SKM-1 treated with dmso at 0.1 percent for 144 hours (cell line): ENCODE data around the gene ARHGAP1.

Experiments
- DNase-seq: peaks from one replicate; lab custom pipeline; 2025; ENCODE audit not compliant: unreplicated experiment; lab: John Stamatoyannopoulos, UW

The ARHGAP1 gene

GRCh38 chr11:46695345-46696211 lies 4.8 kb downstream of the ARHGAP1 start:
- DNase-seq, result no peak

DNA sequence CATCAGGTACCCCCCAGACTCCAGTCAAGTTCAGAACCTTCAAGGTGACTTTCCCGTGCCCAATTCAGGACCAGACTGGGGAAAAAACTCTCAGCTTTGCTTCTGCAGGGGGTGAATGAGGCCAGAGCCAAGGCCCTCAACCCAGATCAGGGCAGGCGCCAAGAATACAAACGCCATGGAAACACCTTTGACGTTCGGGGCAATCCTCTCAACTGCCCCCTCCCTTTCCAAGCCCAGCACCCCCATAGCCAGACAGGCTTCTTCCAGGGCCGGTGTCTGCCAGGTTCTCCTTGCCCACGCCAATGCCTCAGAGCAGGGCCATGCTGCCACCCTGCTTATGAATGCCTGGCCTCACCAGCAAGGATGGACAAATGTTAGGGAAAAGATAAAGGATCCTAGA lies 5.8 kb downstream of the ARHGAP1 start:
- DNase-seq, result no peak

DNA sequence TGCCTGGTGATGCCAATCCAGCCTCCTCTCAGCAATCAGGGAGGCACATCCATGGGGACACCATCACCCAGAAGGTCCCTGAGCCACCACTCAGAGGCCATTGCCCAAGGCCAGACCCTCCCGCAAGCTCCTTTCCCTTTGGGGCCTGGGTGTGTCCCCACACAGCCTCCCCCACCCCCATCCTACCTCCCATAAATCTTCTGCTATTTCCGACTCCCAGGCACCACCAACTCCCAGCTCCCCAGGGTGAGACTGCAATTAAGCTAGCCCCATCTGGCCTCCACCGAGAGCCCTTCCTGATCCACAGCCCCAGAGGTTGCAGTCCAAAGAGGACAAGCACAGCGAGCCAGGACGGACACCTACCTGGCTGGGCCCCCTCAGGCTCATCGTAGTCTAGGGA lies 6.3 kb downstream of the ARHGAP1 start:
- DNase-seq, result no peak

GRCh38 chr11:46693597-46694012 lies 6.8 kb downstream of the ARHGAP1 start:
- no peak for DNase-seq

GRCh38 chr11:46692450-46692849 lies 8.0 kb downstream of the ARHGAP1 start:
- DNase-seq, result no peak

GRCh38 chr11:46690702-46691101 lies 9.7 kb downstream of the ARHGAP1 start:
- no peak for DNase-seq

DNA sequence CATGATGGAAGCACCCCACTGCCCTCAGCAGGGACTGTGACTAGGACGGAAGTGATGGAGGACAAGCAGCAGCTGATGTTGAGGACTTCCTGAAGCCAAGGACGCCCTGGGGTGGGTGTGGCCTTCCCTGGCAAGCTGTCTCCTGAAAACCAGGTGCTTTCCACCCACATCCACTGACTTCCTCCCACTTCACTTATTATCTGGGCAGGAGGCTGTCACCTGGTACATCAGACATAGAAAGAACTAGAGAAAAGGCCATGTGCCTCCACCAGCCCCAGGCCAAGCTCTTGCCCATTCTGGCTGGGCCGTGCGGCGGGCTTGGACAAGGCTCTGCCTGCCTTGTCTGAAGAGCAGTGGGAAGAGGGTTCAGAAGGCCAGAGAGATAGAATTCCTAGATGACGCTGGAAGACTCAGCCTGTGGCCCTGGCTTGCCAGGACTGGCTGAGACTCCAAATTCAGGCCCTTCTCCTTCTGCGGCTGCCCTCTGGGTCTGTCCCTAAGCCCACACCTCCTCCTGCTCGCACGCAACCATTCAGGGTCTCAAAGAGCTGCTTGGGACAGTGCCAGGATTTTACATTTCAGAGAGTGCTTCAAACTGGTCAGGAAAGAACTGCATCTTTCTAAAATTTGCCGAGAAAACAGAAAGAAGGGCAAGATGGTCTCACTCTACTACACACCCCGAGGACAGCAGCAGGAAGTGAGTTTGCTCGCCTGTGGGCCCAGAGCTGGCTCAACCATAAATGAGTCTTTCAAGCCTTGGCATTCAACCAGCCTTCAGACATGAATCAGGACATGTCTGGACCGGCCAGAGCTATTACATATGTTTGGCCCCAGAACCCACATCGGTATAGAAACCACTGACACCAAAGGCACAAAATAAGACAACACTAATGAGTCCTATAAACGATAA lies 13.3 kb downstream of the ARHGAP1 start:
- no peak for DNase-seq

DNA sequence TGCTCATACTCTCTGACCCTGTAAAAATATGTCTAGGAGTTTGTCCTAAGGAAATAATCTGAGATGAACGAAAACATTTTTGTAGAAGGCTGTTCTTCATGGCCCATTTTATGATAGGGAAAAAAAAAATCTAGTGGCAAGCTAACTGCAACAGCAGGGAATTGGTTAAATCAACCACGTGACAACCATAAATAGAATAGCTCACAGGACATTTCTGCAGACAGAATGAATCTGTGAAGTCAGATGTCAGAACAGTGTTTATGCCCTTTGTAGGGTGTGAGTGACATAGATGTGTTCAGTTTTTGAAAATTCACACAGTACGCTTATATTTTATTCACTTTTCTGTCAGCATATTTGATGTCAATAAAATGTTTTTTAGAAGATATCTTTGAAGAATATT lies 16.1 kb downstream of the ARHGAP1 start:
- no peak for DNase-seq

GRCh38 chr11:46682773-46683752 lies 17.4 kb downstream of the ARHGAP1 start:
- DNase-seq, result no peak

- no peak for DNase-seq
These were observed 18.6 kb downstream of the ARHGAP1 start for GRCh38 chr11:46681814-46682213.

- DNase-seq, result no peak
These were observed 19.6 kb downstream of the ARHGAP1 start for GRCh38 chr11:46680815-46681214.

DNA sequence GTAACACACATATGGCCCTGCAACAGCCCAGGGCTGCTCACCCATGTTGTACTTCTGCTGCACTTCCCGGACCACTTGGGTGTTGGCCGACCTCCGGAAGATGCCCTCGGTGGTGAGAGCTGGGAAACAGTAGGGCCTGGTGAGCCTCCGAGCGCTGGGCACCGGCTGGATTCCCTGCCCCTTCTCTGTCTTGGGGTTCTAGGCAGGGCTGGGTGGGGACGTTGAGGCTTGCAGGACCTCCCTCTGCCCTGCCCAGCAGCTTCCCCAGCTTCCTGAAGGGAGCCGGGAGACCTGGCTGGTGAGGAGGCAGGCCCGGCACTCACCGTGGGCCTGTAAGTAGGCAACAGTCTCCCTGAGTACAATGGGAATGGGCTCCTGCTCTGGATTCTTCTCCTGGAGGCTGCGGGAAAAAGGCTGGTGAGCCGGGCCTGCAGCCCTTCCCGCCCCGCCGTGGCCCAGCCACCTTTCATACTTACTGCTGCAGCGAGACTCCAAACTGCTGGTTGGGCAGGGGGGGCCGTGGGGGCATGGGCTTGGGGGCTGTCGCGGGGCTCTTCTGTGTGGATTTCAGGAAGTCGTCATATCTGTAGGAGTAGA lies 20.2 kb downstream of the ARHGAP1 start:
- no peak for DNase-seq

DNA sequence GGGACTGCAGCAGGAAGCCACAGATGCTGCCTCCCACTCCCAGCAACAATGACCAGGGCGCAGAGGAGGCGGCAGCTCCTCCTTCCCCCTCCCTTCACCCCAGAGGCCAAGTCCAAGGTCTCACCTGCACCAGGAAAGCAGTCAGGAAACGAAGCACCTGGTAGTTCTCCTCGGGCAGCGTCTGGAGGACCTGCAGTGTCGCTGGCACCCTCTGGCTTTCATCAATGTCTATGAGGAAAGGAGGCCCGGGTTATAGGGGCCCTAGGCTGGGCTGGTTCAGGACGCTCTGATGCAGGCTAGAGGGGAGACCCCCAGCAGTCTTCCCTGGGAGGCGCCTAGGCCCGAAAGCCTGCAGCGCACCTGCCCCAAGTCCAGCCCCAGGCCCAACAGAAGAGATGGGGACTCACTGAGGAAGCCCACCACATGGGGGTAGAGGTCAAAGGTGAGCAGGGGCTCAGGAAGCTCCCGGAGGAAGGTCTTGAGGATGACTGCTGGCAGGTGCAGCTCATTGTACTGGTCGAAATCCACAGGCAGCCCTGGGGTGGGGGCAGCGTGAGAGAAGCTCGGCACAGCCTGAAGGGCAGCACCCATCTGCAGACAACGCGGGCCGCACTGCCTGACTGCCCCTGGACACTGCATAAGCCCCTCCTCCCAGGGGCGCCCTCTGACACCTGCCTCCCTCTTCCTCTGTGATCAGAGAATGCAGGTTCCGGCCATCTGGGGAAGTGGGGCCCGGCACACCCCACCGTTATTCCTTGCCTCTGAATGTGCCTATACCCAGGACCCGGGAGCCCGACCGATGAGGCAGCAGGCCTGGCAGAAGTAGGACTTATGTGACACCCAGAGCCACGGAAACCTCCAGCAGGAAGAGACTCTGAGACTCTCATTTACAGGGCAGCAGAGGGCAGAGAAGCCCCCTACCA lies 20.9 kb downstream of the ARHGAP1 start:
- no peak for DNase-seq

GRCh38 chr11:46678741-46679130 lies 21.7 kb downstream of the ARHGAP1 start:
- DNase-seq, result no peak

GRCh38 chr11:46677991-46678740 lies 22.3 kb downstream of the ARHGAP1 start:
- DNase-seq, result no peak

DNA sequence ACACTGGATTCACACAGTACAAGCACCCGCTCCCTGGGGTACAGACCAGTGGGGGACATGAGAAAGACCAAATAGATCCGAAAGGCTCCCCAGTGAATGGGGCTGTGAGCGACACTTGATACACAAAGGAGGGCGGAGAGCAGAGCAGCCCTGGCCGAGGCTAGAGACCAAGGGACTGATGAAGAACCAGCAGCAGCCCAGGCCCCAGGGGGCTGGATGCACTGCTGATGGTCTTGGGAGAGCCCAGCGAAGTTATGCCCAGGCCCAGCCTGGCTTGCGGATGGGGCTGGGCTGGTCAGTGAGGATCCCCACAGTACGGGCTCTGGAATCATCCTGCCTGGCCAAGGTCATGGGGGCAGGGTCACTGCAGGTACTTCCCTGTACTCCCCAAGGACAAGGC lies 23.2 kb downstream of the ARHGAP1 start:
- DNase-seq, result no peak

- peak; percentile 74 for DNase-seq
These were observed 23.8 kb downstream of the ARHGAP1 start for GRCh38 chr11:46676436-46677158.

- DNase-seq, result no peak
These were observed 24.5 kb downstream of the ARHGAP1 start for GRCh38 chr11:46675949-46676348.
